Kidney (tissue), 14 donors: ENCODE measurements around the gene PNMA6E. TPM values are rescaled to one million over a fixed set of nuclear protein-coding genes. Genes with fewer than 3 reads are reported as not detected.
A peak's percentile ranks its signal among the peaks of the same experiment; 100 is the strongest.

Experiments
- DNase-seq, 5 donors: peaks; one replicate each; pipeline ENCODE4 v3.0.0-alpha.2; 2013 to 2020
- FAIRE-seq: peaks from 2 replicates; lab custom pipeline; 2012; peaks lifted over from hg19 to GRCh38; lab: Jason Lieb, UNC
- H3K27ac ChIP-seq, 2 donors: one replicate each; pipeline ENCODE4 v1.7.0; 2013; ENCODE audit warnings: low read depth in 2 of 2, low read length in 2 of 2, inconsistent platforms in 1 of 2
- H3K27me3 ChIP-seq: one replicate; pipeline ENCODE4 v1.7.1; 2013; ENCODE audit warnings: low read length, inconsistent platforms; ENCODE audit not compliant: control insufficient read depth, insufficient read depth
- H3K36me3 ChIP-seq, 3 donors: one replicate each; pipeline versions ENCODE4 v1.7.0 to v1.7.1; 2013; ENCODE audit warnings: low read length in 3 of 3, control low read depth in 1 of 3, inconsistent platforms in 1 of 3; ENCODE audit not compliant: insufficient read depth in 3 of 3, control insufficient read depth in 2 of 3
- H3K4me1 ChIP-seq, 3 donors: one replicate each; pipeline versions ENCODE4 v1.7.0 to v1.7.1; 2013; ENCODE audit warnings: low read length in 3 of 3, inconsistent platforms in 1 of 3, low read depth in 1 of 3; ENCODE audit not compliant: control insufficient read depth in 2 of 3, insufficient read depth in 2 of 3
- H3K4me3 ChIP-seq, 3 donors: one replicate each; pipeline versions ENCODE4 v1.7.0 to v1.8.1; 2013; ENCODE audit warnings: low read length in 3 of 3, control low read depth in 1 of 3, inconsistent platforms in 1 of 3
- H3K9ac ChIP-seq, 3 donors: one replicate each; pipeline versions ENCODE4 v1.7.0 to v1.7.1; 2013; ENCODE audit warnings: low read length in 3 of 3, control low read depth in 1 of 3, inconsistent platforms in 1 of 3
- H3K9me3 ChIP-seq, 3 donors: one replicate each; pipeline versions ENCODE4 v1.7.0 to v1.7.1; 2013; ENCODE audit warnings: low read length in 3 of 3, control low read depth in 1 of 3, inconsistent platforms in 1 of 3; ENCODE audit not compliant: control insufficient read depth in 2 of 3, insufficient read depth in 1 of 3
- CTCF ChIP-seq: IDR thresholded peaks from 3 replicates; pipeline ENCODE4 v1.5.1; 2012; ENCODE audit warnings: mild to moderate bottlenecking, moderate library complexity, borderline replicate concordance; ENCODE audit not compliant: insufficient read depth; ENCODE audit errors: extremely low read depth
- intact Hi-C: fragments of 100-400 bp; cut with DNase I; formaldehyde crosslinking; loops from one replicate; pipeline ENCODE4 v1.11.1; 2022
- polyA plus RNA-seq: library from polyadenylated mRNA; stranded (reverse); fragments of 350-450 nt; fragmentation: Illumina TruSeq; extraction: RNeasy Lipid Tissue Mini Kit (QIAGEN cat#74804); gene quantifications from one replicate; pipeline ENCODE4 v1.2.3, GENCODE V29; 2014; ENCODE audit warnings: low read depth, low replicate concordance; ENCODE audit not compliant: insufficient read depth
- total RNA-seq: library from RNA; stranded (reverse); fragmentation: NEBNext Ultra II Directional; extraction: Animal tissue kit (Norgen Biotek cat#: 25700); gene quantifications from one replicate; pipeline ENCODE4 v1.2.1, GENCODE V29; 2021
- donor health status: control.
- donor health status: control.
- donor health status: control.
- donor health status: control.
- donor health status: control.
- donor health status: DM: yes; HTN: yes; CAD: no.
- donor health status: Normal renal cell carcinoma (clear cell type).

Gene PNMA6E
- total and polyA plus RNA-seq, 2 donors from 2014 or later = not detected

GRCh38 chrX:153442463-153442862 is 41.3 kb upstream of the PNMA6E start:
- Histone ChIP-seq H3K4me3 (no peak overlapping the region), H3K27ac (no peak overlapping the region), H3K9ac (no peak overlapping the region), H3K36me3 (no peaks in the 10 kb centered on the region), H3K4me1 (no peaks in the 10 kb centered on the region), H3K9me3 (no peaks in the 10 kb centered on the region), H3K27me3 (no peaks in the 10 kb centered on the region)
- FAIRE-seq (no peak), DNase-seq (no peak)
- intact Hi-C loops = no loop called here
- TF ChIP-seq CTCF = no peak

GRCh38 chrX:153441981-153442380 is 40.8 kb upstream of the PNMA6E start:
- Histone ChIP-seq H3K36me3 (no peaks in the 10 kb centered on the region), H3K9me3 (no peaks in the 10 kb centered on the region), H3K27me3 (no peaks in the 10 kb centered on the region), H3K9ac (no peak overlapping the region), H3K4me3 (no peak overlapping the region), H3K4me1 (no peaks in the 10 kb centered on the region), H3K27ac (no peak overlapping the region)
- TF ChIP-seq CTCF = no peak
- no peak for FAIRE-seq
- DNase-seq = peak in 1 of 5 donors; percentile 14
- intact Hi-C loops = no loop called here

DNA sequence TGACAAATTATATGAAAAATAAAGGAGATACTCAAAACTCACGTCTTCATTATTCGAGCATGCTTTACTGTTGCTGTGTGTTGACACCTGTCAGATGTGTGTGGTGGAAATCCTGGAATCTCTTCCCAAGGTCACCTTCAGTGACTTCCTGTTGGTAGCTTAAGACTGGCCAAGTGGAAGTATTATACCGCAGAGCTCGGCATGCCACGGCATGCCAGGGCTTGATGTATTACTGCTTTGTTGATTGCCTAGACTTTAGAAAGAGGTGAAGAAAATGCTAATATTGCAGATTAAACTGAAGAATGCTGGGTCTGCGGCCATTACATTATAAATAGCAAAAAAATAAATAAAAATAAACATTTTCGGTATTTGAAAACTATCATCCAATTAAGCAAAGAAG is 40.1 kb upstream of the PNMA6E start:
- no peak overlapping the region for H3K27ac ChIP-seq
- FAIRE-seq (peak; percentile 3), DNase-seq (no peak)
- no peaks in the 10 kb centered on the region for H3K36me3 ChIP-seq
- intact Hi-C loops = no loop called here
- no peaks in the 10 kb centered on the region for H3K4me1 ChIP-seq
- H3K27me3 ChIP-seq = no peaks in the 10 kb centered on the region
- no peak overlapping the region for H3K4me3 ChIP-seq
- no peak overlapping the region for H3K9ac ChIP-seq
- no peak for TF ChIP-seq CTCF
- no peaks in the 10 kb centered on the region for H3K9me3 ChIP-seq

DNA sequence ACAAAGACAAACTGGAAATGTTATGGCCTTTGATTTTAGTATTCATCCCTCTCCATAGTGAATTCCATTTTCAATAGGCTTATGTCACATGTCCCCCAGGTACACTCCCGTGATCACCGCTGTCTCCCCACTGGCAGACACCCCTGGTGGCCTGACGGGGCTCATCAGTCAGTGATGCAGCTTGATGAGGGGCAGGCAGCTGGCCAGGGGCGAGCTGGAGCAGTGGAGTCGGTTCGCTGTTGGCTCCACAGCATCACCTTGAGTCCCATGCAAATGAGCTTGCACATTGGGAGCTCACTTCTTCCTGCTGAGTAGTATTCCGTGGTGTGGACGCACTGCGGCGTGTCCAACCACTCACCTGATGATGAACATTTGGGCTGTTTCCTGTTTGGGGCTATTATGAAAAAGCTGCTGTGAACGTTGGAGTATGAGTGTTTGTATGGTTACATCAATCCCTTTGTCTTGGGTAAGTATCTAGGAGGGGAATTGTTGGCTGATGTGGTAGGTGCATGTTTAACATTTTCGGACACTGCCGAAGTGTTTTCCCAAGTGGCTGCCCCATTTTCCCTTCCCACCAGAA is 39.5 kb upstream of the PNMA6E start:
- Histone ChIP-seq H3K4me1 (no peaks in the 10 kb centered on the region), H3K9me3 (no peaks in the 10 kb centered on the region), H3K27me3 (no peaks in the 10 kb centered on the region), H3K4me3 (no peak overlapping the region), H3K27ac (no peak overlapping the region), H3K9ac (no peak overlapping the region), H3K36me3 (no peaks in the 10 kb centered on the region)
- intact Hi-C loops = no loop called here
- DNase-seq = no peak
- TF ChIP-seq CTCF = no peak
- FAIRE-seq = no peak
